ENCODE data around the gene PLPP6. TPM values are rescaled to one million over a fixed set of nuclear protein-coding genes. Genes with fewer than 3 reads are reported as not detected.

PLPP6 gene
- total and polyA plus RNA-seq, 2 donors (not counting 3 experiments of a cell fraction or from before 2014, with no cell fraction given), result 6.3 to 6.4 TPM

DNA sequence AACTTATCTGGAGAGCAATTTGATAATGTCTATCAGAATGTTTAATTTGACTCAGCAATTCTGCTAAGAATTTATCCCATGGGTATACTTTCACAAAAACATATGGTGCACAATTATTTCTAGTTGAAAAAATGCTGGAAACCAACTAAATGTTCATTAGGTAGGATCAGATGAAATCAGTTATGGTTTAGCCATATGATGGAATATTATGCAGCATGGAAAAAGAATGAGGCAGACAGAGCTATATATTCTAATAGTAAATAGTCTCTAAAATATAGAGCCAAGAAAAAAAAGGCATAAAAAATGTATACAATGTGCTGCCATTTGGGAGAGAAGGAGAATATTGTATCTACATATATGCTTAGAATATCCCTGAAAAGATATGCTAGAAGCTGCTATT, 7.8 kb downstream of the PLPP6 start:
- ChIA-PET CTCF (interaction anchor here (0.6 kb wide), 1 partner anchor 65 kb away, joined by 3 read pairs; no protein-coding TSS in a partner anchor), POLR2A (interaction anchor here (0.6 kb wide), 1 partner anchor 39 kb away, joined by 11 read pairs; no protein-coding TSS in a partner anchor)
- Histone ChIP-seq H3K4me3 (replicated peaks in 1 of 3; ENCODE audit: insufficient read depth in 1 of 3, low read depth in 1 of 3, low read length in 3 of 3) (no peak overlapping the region), H3K79me2 (ENCODE audit: control insufficient read depth, insufficient read depth, low read length) (no peaks in the 10 kb centered on the region), H4K20me1 (replicated peaks; ENCODE audit: control insufficient read depth, extremely low read depth, insufficient read depth, low read length) (no peaks in the 10 kb centered on the region), H3K4me1 (ENCODE audit: control insufficient read depth, extremely low read depth, insufficient read depth, low read length) (peaks cover 11% of the 10 kb centered on the region), H3K27ac (ENCODE audit: insufficient read depth, low read depth, low read length) (no peak overlapping the region), H3K36me3 (ENCODE audit: control insufficient read depth in 2 of 2, extremely low read depth in 1 of 2, insufficient read depth in 2 of 2, low read length in 2 of 2) (no peaks in the 10 kb centered on the region), H3K9me3 (replicated peaks; ENCODE audit: control insufficient read depth, insufficient read depth, low read length) (no peaks in the 10 kb centered on the region), H3K4me2 (ENCODE audit: insufficient read depth, low read length) (no peak overlapping the region), H3K9ac (replicated peaks; ENCODE audit: extremely low read depth, insufficient read depth, low read length) (no peak overlapping the region), H3K27me3 (ENCODE audit: control insufficient read depth in 2 of 2, insufficient read depth in 2 of 2, low read length in 2 of 2) (peaks cover 0 to 4% of the 10 kb centered on the region in 2 experiments), H3K9me1 (replicated peaks; ENCODE audit: control insufficient read depth, extremely low read depth, insufficient read depth, low read length) (no peaks in the 10 kb centered on the region), H2AFZ (ENCODE audit: low read depth, low read length) (no peak overlapping the region)
- dilution Hi-C loops (cut with MboI; ENCODE audit: extremely low pct_ligation_motif_present, low sequenced_read_pairs), result no loop called here
- BruUV-seq (replicated peaks), result no TSS peak
- no peak for FAIRE-seq
- DNase-seq (ENCODE audit: low read depth, low spot score), result no peak
- TF ChIP-seq JUN (IDR thresholded peaks at IDR 0.05; ENCODE audit: borderline replicate concordance, insufficient read depth, insufficient read length, low read depth), result no peak
- TF ChIP-seq EZH2 (IDR thresholded peaks at IDR 0.05; ENCODE audit: borderline replicate concordance, low read depth, low read length, severe bottlenecking), result no peak
- intact Hi-C loops (cut with micrococcal nuclease), result loop anchor here (10.0 kb wide), 1 partner anchor 1145 kb away; the partner anchor contains the start of gene RFX3

DNA sequence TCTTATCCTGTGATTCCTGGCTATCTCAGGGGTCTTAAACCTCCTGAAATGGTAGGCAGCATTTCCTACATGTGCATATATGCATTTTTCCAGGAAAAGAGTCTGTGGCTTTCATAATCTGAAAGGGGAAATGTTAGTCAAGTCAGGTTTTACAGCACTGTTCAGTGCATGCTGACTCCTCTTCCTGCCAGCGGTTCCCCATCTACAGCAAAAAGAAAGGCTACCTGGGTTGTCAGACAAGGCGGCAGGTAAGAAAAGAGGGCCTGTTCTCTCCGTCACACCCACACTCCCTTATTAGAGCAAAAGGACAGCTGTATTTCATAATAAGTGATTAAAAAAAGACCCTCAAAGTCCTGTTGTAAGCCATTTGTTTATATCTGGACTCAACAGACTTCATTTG, 8.5 kb downstream of the PLPP6 start:
- Histone ChIP-seq H3K4me1 (ENCODE audit: control insufficient read depth, extremely low read depth, insufficient read depth, low read length) (peaks cover 8% of the 10 kb centered on the region), H3K4me2 (ENCODE audit: insufficient read depth, low read length) (no peak overlapping the region), H3K27me3 (ENCODE audit: control insufficient read depth in 2 of 2, insufficient read depth in 2 of 2, low read length in 2 of 2) (peaks cover 0 to 4% of the 10 kb centered on the region in 2 experiments), H3K27ac (ENCODE audit: insufficient read depth, low read depth, low read length) (no peak overlapping the region), H4K20me1 (replicated peaks; ENCODE audit: control insufficient read depth, extremely low read depth, insufficient read depth, low read length) (no peaks in the 10 kb centered on the region), H3K36me3 (ENCODE audit: control insufficient read depth in 2 of 2, extremely low read depth in 1 of 2, insufficient read depth in 2 of 2, low read length in 2 of 2) (no peaks in the 10 kb centered on the region), H3K9me3 (replicated peaks; ENCODE audit: control insufficient read depth, insufficient read depth, low read length) (no peaks in the 10 kb centered on the region), H3K79me2 (ENCODE audit: control insufficient read depth, insufficient read depth, low read length) (no peaks in the 10 kb centered on the region), H3K4me3 (replicated peaks in 1 of 3; ENCODE audit: insufficient read depth in 1 of 3, low read depth in 1 of 3, low read length in 3 of 3) (no peak overlapping the region), H3K9ac (replicated peaks; ENCODE audit: extremely low read depth, insufficient read depth, low read length) (no peak overlapping the region), H2AFZ (ENCODE audit: low read depth, low read length) (no peak overlapping the region), H3K9me1 (replicated peaks; ENCODE audit: control insufficient read depth, extremely low read depth, insufficient read depth, low read length) (no peaks in the 10 kb centered on the region)
- ChIA-PET POLR2A (no interaction called here), CTCF (no interaction called here)
- intact Hi-C loops (cut with micrococcal nuclease), result loop anchor here (10.0 kb wide), 1 partner anchor 1146 kb away; the partner anchor contains the start of gene RFX3
- DNase-seq (ENCODE audit: low read depth, low spot score), result no peak
- FAIRE-seq, result no peak
- dilution Hi-C loops (cut with MboI; ENCODE audit: extremely low pct_ligation_motif_present, low sequenced_read_pairs), result no loop called here
- BruUV-seq (replicated peaks), result no TSS peak
- TF ChIP-seq CTCF (IDR thresholded peaks at IDR 0.05; ENCODE audit: extremely low read depth in 1 of 2, insufficient read depth in 1 of 2, low read depth in 1 of 2, low read length in 2 of 2), result no peak
- TF ChIP-seq MYC (IDR thresholded peaks at IDR 0.05; ENCODE audit: low read depth, low read length), result no peak
- no peak for TF ChIP-seq POLR2A (IDR thresholded peaks at IDR 0.05; ENCODE audit: low read depth, low read length)
- TF ChIP-seq FOS (IDR thresholded peaks at IDR 0.05; ENCODE audit: borderline replicate concordance, insufficient read depth, low read length), result no peak
- TF ChIP-seq JUN (IDR thresholded peaks at IDR 0.05; ENCODE audit: borderline replicate concordance, insufficient read depth, insufficient read length, low read depth), result no peak
- TF ChIP-seq EZH2 (IDR thresholded peaks at IDR 0.05; ENCODE audit: borderline replicate concordance, low read depth, low read length, severe bottlenecking), result no peak
- no peak for TF ChIP-seq POLR2AphosphoS5 (IDR thresholded peaks at IDR 0.05; ENCODE audit: insufficient read depth, low read depth, low read length)
- TF ChIP-seq MAX (IDR thresholded peaks at IDR 0.05; ENCODE audit: insufficient read depth, insufficient read length), result no peak
- no peak for TF ChIP-seq GATA2 (IDR thresholded peaks at IDR 0.05; ENCODE audit: insufficient read depth, insufficient read length, low read depth, low read length)
